ENCODE data around the gene KCNQ1.

The KCNQ1 gene

DNA sequence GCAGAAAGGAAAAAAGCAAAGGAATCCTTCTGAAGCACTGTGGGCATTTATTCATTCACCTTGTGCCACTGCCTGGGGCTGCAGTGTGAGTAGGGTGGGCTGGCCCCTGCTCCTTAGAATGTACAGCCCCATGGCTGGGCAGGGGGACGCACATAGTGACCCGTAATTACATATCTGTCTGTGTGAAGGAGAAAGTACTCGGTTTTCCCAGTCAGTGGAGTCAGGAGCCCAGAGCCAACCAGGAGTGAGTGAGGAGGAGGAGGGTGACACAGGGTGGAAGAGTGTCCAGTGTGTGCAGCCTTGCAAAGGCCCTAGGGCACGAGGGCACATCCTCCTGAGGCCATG lies 348.9 kb downstream of the KCNQ1 start:
- DNase-seq (ENCODE audit: low read depth in 2 of 2), result no peak

DNA sequence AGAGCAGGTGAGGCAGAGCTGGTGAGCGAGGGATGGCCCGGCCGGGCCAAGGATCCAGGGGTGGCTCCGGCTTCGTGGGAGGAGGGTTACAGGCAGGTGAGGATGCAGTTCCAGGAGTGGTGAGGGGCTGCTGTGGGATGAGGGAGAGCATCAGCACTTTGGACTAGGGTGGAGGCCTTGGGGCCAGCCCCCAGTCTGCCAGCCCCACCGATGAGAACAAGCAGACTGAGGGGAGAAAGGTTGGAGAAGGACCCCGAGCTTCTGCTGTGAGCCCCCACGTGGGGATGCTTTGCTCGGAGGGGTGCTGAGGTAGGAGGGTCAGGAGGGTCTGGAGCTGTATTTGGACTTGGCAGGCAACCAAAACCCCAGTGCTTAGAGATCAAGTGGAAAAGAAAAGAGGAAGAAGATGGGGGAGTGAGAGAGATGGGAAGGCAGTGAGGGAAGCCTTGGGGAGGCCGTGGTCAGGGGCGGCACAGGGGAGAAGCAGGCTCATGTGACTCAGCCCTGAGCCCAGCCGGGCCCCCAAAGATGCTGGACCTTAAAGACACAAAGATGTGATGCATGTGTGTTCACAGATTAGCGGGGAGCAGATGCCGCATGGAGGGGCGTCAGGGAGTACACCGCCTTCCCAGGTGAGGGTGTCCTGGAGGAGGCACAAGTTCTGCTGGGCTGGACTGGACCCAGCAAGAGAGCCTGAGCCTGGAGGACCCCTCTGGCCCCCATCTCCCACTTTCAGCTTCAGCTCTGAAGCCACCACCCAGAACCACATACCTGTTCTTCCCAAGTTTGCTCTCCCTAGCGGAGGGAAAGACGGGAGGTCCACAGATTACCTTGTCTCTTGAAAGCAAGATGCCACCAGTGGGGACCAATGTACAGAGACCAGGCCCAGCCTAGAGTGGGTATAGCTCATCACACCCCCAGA lies 349.5 kb downstream of the KCNQ1 start:
- no peak for DNase-seq (ENCODE audit: low read depth in 2 of 2)

DNA sequence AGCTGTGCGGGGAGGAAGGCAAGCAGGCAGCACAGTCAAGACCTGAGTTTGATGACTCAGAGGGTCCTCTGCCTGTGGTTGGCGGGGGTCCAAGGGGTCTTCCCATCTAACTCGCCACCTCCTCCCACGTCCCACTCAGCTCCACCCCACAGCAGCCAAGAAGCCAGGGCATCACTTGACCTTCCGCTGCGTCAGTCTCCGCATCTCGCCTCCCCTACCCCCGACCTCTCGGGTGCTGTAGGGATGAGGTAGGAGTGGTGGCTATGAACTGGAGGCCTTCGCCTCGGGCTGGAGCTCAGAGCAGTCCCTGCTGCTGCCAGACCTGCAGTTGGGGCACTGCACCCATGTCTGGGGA lies 350.1 kb downstream of the KCNQ1 start:
- no peak for DNase-seq (ENCODE audit: low read depth in 2 of 2)

DNA sequence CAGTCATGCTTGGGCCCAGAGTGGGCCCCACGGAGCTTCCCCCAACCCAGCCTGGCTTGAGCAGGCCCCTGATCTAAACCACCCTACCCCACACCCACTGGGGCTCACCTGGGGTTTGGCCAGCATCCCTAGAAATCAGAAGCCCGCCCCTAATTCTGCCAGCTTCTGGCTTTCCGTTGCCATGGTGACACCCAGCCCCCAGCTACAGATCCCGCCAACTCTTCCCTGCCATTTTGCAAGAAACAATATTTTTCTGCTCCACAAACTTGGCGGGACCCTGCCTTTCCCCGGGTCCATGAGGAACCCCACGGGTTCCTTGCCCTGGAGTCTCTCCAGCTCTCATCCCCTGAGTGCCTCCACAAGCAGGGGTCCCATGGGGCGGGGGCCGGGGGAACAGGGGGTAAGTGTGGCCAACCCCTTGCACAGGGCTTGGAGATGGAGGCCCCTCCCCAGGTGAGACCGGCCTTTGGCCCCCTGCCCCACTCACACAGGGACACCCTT lies 350.7 kb downstream of the KCNQ1 start:
- DNase-seq (ENCODE audit: low read depth in 2 of 2), result no peak

DNA sequence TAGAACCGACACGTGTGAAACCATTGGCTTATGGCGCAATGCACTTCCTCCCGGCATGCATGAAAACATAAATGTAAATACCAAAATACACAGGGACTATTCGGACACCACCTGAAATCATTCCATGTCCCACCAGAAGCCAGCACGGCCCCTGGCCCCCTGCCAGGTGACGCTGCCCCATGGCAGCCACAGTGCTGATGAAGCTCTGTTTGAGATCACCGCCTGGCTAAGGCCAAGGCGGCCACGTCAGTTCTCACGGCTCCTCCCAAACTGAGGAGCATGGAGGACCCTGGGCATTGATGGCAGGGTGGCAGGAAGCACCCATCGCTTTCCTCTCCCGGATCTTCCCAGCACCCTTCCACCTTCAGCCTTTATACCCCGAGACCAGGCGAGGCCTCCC lies 351.3 kb downstream of the KCNQ1 start:
- no peak for DNase-seq (ENCODE audit: low read depth in 2 of 2)

DNA sequence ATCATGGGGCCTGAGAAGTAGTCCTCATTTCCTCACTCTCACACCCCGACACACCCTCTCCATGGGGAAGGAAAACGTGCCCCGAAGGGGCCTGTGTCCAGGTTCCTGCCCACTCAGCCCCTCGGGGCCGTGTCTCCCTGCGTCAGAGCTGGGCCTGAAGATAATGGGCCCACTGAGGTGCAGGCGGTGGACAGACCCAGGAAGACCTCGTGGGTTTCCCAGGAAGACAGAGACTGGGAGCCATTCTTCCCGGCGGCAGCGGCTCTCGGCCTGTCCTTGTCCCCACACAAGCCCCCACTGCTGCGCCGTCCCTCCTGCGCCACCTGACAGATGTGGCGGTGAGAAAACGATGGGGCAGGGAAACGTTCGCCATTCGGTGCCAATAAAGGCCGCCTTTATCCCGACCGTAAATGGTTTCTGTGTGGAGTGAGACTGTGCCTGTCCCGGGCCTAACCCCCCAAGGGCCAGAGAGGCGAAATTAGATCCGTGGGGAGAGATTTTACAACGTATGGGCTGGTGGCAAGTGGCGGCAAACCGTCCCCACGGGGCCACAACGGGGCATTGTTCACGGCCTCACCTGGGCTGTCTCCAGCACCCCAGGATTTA lies 351.8 kb downstream of the KCNQ1 start:
- DNase-seq (ENCODE audit: low read depth in 2 of 2), result no peak

DNA sequence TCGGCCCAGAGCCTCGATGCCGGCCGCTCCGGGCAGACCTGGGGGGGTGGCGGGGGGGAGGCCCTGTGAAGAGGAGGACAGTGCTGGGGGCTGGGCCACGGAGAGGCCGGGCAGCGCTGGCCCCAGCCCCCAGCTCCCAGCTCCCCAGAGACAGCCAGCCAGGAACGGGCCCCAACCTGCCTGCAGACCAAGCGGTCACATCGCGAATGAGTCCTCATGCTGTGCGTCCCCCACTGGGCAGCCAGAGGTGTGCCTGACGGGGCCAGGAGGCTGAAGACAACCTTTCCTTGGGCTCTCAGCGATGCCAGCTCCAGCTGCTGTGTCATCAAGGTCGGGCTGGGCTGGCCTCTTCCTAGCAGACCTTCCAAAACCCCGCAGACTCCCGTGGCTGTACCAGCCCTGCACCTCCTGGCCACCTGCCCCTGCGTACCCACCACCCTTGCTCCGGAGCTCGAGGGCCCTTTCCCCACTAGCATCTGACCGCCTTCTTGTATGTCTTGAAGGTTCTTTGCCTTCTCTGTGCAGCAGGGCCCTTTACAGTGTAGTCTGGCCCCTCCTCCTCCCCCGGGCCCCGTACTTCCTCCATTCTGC lies 352.4 kb downstream of the KCNQ1 start:
- DNase-seq (ENCODE audit: low read depth in 2 of 2), result no peak

DNA sequence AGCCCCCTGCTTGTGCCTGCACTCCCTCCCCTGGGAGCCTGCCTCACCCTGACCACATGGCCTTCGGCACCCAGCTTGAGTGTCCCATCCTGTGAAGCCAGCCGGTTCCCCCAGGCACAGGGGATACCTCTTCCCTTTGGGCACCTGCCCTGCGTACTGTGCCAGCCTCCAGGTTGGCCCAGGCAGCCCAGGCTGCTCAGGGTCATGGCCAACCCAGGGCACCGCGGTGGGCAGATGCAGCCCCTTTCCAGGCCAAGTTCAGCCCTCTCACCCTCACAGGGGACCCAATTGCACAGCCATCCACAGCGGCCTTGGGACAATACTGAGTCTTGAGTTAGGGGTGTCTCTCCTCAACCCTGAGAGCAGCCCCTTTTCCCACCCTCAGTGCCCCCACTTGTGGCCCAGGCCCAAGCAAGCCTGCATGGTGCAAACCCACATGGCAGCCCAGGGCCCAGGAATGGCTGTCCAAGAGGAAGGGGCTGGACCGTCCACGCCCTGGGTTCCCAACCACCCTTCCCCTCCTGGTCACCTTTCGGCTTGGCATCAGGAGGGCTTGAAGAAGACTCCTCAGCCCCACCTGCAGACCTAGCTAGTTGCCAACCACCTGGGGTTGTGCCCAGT lies 353.0 kb downstream of the KCNQ1 start:
- no peak for DNase-seq (ENCODE audit: low read depth in 2 of 2)

DNA sequence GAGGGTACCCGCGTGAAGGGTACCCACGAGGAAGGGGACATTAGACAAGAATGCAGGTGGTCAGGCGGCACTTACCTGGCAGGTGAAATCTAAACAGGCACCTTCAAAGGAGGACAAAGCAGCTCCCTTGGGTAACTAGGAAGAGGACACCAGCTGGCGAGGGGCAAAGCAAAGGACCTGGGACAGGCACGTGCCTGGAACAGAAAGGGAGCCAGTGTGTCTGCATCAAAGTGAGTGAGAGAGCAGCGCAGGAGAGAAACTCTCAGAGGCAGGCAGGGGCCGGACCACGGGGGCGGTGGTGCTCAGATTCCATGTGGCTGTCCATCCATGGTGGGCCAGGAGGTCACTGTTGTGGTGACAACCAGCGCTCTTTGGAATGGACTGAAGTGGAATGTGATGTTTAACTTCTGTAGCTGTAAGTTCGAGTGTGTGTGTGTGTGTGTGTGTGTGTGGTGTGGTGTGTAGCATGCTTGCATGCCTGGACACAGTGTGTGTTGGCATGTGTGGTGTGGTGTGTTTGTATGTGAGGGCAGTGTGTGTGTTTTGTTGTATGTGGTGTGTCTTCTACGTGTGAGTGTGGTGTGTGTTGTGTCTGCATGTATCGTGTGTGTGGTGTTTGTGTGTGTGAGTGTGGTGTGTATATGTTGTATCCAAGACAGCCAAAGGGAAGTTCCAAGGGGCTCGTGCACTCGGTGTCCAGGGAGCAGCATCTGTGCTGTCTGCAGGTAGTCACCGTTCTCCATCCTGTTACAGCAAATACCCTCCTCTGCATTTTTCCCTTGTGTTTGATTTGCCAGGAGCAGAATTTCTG lies 354.3 kb downstream of the KCNQ1 start:
- no peak for DNase-seq (ENCODE audit: low read depth in 2 of 2)

DNA sequence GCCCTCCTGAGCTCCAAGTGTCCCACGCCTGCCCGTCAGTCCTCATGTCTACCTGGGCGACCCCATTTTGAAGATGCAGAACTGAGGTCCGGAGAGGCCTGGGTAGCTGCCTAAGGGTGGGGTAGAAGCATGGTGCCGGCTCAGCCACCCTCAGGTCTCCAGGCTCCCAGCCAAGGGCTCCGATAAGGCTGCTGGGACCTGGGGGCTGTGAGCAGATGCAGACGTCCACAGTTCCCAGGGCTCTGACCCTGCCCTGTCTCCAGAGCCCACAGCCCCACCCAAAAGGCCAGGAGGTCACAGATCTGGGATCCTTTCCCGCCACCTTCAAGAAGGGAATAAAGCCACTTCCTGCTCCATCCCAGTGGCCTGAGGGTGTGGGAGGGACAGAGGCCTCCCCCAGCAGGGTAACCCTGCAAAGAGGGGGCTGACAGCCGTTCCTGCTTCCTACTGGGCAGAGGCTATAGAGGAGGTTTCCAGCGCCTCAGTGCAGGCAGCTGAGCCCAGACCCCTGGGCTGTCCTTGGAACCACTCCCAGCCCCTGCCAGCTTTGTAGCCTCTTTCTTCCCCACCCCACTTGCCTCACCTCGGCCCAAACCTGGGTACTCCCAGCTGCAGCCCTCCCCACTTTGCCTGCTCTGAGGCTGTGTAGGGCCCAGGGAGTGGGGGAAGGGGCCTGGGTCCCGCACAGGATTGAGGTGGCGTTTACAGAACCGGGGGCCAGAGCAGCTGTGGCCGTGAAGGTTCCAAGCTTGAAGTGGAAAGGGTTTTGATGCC lies 355.3 kb downstream of the KCNQ1 start:
- DNase-seq (ENCODE audit: low read depth in 2 of 2), result no peak

DNA sequence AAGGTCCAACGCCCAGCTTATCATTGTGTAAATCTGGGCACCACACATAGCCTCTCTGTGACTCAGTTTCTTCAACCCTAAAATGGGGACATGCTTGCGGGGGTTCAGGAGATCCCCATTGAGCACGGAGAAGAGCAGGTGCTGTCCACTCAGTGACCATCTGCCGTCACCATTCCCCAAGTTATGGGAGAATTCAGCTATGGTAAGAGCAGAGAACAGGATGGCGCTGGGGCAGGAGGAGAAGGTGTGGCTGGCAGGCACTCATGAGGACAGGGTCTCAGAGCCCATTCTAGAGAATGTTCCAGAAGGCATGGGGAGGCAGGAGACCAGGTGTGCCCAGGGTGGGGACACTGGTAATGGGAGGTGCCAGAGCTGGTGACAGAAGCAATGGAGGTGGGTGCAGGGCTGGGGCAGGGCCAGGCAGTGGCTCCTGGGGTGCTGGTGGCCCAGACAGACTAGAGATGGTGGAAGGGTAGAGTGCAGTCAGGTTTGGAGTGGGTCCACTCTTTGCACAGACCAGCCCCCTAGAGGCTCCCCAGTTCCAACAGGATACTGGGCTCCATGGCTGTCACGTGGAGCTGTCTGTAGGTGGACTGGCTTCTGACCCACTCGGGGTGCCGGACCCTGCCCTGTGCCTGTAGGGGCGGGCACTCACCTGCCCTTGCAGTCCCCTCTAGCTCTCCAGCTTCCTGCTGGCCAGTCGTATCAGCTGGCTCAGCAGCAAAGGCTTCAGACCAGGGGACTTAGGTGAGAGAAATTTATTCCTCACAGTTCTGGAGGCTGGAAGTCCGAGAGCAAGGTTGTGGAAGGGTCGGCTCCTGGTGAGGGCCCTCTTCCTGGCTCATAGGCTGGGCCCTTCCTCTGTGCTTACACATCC lies 356.1 kb downstream of the KCNQ1 start:
- no peak for DNase-seq (ENCODE audit: low read depth in 2 of 2)

DNA sequence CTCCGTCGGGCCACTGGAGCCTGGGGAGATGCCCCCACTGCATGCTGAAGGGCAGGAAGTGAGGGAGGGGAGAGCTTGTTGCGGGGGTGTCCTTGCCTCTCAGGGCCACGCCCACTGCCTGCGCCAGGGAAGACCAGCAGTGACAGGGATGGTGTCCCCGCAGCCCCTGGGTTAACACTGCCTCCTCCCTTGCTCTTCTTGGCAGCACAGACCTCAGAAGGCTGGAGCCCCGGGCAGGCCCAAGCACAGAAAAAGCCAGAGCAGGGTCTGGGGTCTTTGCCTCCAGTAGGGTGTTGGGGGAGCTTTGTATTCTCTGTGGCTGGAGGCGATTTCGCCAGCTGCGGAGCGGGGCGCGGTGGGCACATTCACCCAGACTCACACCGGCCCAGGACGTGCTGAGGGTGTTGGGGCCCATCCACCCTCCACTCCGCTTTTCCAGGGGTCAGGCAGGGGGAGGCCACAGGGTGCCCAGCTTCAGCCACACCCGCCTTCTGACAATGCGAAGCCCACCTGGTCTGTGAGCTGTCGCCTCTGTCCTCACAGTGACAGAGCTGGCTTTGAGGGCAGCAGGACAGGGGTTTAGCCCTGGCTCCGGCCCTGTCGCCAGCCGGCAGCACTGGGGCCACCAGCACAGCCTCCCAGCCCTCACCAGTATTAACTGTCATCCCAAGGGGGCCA lies 357.0 kb downstream of the KCNQ1 start:
- DNase-seq (ENCODE audit: low read depth in 2 of 2), result no peak

DNA sequence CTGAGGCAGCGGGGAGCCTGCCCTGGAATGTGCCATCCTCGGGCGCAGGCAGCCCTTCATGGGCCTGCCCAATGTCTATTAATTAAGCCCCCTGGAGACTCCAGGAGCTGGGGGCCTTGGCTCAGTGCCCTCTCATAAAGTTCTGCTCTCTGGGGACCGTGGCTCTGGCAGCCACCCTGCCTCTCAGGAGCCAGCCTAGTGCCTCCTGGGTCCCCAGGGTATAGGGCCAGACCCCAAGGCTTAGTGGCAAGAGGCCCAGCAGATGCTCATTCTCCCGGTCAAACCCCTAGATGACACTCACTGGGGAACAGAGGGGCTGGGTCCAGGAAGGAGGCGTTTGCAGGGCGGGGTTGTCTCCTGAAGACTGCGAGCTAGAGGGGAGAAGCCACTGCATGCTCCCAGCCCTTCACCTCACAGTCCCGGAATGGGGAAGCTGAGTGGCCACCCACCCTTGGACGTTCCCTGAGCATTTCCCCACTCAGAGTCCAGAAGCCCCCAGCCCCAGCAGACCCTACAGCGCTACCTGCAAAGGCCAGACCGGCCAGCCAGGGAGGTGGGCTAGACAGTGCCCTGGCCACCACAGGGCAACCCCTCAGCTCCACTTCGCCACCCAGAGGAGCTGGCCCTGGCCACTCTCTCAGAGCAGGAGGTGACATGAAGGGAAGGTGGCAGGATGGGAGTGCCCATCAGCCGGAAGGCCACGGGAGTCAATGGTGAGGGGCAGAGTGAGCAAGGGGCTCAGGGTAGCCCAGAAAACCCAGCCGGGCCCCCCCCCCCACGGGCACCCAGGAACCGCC lies 357.8 kb downstream of the KCNQ1 start:
- DNase-seq (ENCODE audit: low read depth in 2 of 2), result no peak

DNA sequence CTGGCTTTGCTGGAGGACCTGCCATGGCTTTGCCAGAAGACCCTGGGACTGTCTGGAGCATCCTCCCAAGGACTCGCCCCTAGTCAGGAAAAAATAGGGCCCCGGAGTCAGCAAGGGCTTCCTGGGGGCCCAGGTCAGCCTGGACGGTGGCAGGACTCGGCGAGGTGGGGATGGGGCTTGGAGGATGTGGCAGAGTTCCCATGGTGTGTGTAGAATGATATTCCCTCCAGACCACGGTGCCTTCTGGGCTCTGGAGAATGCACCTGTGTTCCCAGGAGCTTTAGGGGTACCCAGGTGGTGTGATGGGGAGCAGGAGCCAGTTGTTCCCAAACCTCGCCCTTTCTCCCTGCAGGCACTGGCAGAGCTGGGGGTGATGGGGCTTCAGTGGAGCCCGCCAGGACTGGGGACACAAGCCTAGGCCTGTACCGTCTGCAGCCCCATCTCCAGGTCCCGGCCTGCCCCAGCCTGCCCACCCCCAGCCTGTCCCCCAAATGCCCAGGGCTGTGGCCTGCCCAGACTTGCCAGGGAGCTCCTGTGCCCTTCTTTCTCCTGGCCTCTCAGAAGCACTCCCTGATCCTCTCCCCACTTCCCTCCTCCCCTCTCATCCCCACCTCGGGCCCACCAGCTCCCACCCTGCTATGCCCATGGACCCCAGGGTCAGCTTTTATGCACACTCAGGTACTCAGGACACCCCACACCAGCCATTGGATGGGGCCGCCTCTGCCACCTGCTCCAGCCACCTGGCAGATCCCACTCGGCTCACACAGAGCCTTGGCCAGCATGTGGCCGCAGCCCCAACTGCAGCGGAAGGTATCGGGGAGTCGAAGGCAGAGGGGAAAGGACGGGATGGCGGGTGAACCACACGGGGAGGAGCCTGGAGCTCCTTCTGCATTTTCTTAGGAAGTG lies 358.6 kb downstream of the KCNQ1 start:
- DNase-seq (ENCODE audit: low read depth in 2 of 2), result no peak

DNA sequence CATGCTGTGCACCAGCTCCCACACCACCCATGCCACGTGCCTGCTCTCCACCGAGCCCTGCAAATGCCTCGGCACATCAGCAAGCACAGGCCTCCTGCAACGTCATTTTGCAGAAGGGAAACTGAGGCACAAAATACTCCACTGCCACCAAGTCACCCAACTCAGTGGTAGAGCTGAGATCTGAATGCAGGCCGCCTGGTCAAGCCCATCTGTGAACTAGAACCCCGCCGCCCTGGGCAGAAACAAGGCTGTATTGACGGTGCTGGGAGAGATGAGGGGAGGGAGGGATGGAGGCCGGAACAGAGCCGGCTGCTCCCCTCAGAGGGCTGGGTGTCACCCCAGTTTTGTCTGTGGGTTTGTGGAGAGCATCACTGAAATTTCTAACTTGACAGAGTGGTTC lies 359.4 kb downstream of the KCNQ1 start:
- DNase-seq (ENCODE audit: low read depth in 2 of 2), result no peak

DNA sequence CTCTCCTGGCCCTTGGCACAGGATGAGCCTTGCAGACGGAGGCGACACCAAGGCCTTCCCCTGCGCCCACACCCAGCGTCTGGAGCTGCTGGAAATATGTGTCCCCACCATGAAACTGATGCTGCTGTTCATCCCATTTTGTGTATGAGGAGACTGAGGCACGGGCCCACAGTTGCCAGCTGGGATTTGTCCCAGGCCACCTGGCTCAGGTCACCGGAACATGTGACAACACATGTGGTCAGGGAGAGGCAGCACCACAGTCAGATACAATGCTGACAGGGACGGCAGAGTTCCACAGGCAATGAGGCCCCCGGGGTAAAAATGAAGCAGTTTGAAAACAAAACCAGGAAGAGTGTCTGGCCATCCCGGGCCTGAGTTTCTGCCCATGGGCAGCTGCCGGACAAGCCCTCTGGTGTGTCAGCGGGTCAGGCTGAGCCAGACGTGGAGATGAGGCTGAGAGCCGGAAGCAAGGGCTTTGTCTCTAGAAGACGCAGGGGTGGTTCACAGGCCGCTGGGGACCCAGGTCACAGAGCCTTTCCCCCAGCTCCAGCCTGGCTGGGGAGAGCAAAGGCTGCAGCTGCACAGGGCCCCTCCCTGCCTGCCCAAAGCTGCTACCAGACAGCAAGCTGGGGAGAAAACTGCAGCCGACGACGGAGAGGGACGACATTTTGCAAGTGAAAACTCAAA lies 360.0 kb downstream of the KCNQ1 start:
- DNase-seq (ENCODE audit: low read depth in 2 of 2), result no peak

All from stimulated activated CD4-positive, alpha-beta T cell treated with anti-CD3 and anti-CD28 coated beads, Interleukin-12 subunit alpha, Interleukin-12 subunit beta, amount 100 ng/mL, for 24 hours (primary cell).